Measurements from ENCODE around the gene KDM6B. TPM values are rescaled to one million over a fixed set of nuclear protein-coding genes. Genes with fewer than 3 reads are reported as not detected.

KDM6B gene
- total RNA-seq, 4 donors from 2014 or later: 4.8 to 52.8 (median 34.6) TPM

DNA sequence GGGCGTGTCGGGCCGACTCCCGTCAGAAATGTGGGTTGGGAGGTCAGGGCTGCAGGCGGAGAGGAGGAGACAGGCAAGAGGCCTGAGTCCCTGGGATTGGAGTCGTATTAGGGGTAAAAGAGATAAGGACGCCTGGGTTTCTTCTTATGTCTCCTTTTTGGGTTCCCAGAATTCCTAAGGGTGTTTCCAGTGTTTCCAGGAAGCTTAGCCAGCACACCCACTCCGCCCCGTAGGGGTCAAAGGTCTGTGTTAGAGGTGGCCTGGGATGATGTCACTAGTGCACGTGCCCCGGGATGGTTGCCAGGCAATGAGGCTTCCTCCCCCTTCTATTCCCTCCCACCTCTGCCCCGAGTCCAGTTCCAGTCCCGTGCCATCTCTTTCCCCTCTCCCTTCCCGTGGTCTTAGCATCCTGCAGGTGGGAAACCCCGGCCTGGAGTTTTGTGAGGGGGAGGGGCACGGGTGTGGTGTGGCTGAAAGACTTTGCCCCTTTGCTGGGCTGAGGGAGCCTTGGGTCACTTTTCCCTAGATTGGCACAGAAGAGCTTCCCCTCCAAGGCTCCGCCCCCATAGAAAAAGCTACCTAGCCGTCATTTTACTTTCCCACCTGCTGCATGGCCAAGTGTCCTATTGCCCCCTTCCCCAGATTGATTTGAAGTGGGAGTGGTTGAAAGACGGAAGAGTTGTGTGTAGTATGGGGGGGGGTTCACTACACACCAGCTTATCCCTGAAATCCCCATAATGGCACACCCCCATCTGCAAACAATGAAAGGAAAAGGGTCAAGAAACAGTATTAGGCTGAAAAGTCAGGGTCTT is 2.8 kb downstream of the KDM6B start:
- peak; percentile 98 for DNase-seq (ENCODE audit: low spot score)
- TF ChIP-seq, protein P1, sequence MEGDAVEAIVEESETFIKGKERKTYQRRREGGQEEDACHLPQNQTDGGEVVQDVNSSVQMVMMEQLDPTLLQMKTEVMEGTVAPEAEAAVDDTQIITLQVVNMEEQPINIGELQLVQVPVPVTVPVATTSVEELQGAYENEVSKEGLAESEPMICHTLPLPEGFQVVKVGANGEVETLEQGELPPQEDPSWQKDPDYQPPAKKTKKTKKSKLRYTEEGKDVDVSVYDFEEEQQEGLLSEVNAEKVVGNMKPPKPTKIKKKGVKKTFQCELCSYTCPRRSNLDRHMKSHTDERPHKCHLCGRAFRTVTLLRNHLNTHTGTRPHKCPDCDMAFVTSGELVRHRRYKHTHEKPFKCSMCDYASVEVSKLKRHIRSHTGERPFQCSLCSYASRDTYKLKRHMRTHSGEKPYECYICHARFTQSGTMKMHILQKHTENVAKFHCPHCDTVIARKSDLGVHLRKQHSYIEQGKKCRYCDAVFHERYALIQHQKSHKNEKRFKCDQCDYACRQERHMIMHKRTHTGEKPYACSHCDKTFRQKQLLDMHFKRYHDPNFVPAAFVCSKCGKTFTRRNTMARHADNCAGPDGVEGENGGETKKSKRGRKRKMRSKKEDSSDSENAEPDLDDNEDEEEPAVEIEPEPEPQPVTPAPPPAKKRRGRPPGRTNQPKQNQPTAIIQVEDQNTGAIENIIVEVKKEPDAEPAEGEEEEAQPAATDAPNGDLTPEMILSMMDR (IDR thresholded peaks at IDR 0.05): no peak
- ATAC-seq (ENCODE audit: low FRiP score): peak; percentile 35

DNA sequence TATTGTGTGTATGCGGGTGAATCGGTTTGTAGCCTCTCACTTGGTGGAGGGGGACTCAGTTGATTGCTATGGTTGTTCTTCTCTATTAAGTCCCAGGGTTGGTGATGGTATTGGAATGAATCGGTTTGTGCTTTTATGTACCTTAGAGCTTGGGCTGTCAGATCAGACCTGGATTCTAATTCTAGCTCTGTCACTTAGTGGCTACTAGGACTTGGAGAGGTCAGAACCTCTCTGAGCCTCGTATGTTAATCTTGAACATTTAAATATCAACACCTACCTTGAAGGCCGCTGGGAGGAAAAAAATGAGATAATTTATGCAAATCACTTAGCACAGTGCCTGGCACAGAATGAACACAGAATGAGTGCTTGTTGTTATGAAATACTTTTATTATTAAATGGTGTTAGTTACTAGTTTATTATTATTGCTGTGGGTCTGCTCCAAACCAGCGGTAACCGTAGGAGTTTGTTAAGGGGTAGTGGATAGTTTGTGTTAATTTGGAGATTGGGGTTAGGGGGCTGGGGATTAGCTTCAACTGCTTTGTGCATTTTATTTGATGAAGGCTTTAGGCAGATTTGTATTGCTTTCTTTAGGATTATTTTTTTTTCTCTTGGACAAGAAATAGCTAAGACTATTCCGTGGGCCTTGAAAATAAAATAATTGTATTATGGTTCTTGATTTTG is 3.5 kb downstream of the KDM6B start:
- DNase-seq (ENCODE audit: low spot score) (no peak), ATAC-seq (ENCODE audit: low FRiP score) (no peak)
- TF ChIP-seq, protein P1 (IDR thresholded peaks at IDR 0.05): no peak

DNA sequence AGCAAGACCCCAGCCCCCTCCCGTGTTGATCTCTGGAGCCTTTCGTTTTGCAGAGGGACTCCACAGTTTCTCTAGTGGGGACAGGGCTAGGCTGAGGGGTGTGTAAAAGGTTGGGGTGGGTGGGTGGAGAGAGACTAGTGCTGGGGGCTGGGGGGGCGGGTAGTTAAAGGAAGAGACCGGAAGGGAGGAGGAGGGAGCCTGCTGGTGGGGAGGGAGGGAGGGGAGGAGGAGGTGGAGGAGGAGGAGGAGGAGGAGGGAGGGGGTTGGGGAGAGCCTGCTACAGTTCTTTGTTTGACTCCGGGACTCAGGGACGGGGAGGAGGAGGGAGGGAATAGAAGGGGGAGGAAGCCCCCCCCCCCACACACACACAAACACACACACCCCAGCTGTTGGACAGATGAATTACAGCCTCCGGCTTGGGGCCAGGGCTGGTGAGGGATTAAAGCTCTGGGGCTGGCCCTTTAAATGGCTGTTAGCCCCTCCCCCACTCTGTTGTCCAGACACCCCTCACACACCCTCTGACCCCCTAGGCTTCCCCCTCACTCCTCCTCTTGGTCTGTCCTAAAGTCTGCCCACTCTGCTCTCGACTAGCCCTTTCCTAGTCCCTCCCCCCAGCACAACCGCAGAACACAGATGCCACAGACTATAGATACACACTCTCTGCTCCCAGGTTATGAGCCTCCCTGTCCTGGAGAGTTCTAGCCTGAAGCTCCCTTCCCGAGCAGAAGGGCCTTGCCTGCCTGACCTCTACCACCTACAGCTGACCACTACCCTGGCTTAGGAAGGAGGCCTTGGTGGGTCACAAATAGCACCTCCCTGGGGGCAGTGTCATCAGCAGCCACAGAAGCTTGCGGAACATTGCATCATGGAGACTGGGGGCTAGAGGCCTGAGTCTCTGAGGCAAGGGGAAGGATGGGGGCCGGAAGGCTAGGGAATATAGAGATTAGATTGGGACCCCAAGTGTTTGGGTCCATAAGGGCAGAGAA is 4.4 kb downstream of the KDM6B start:
- TF ChIP-seq, protein P1 (IDR thresholded peaks at IDR 0.05): no peak
- DNase-seq (ENCODE audit: low spot score): no peak
- ATAC-seq (ENCODE audit: low FRiP score): no peak

DNA sequence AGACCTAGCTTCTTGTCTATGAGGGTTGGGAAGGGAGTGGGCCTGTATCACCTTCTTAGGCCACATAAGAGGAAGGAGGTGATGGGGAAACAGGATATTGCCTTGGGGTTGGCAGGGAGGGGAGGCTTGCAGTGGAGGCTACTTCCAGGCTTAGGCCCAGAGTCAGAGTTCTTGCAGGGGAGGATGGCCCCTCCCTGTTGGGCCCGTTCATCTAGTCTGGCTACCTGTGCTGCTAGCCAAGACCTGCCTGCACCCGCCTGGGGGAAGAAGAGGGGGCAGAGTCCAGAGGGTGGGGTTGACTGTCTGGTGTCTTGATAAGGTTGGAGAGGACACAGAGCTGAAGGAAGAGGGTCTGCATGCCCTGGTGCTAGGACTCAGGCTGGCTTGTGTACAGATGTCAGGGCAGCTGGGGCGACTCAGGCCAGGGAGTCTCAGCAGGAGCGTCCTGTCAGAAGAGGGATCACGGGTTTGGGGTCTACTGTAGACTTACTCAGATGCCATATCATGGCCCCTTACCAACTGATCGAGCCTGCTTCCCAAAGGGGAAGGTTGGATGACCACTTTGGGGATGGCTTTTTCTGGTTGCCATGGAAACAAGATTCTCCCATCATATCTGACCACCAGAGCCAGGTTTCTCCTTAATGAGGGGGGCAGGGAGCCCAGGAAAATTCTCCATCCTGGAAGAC is 5.3 kb downstream of the KDM6B start:
- TF ChIP-seq, protein P1 (IDR thresholded peaks at IDR 0.05): no peak
- ATAC-seq (ENCODE audit: low FRiP score) (no peak), DNase-seq (ENCODE audit: low spot score) (no peak)

DNA sequence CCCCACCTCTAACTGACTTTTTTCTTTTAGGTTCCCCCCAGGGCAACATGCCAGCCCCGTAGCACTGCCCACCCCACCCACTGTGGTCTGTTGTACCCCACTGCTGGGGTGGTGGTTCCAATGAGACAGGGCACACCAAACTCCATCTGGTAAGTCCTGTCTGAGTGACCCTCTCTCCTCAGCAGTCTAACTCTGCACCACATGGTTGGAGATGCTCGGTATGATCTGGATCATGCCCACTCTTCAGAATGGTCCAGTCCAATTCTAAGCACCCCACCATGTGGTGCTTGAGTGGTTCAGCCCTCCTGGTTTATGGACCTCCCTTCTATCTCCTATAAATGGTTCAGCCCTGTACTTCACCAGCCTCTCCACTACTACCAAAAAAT is 5.9 kb downstream of the KDM6B start:
- DNase-seq (ENCODE audit: low spot score) (no peak), ATAC-seq (ENCODE audit: low FRiP score) (no peak)
- TF ChIP-seq, protein P1 (IDR thresholded peaks at IDR 0.05): no peak

DNA sequence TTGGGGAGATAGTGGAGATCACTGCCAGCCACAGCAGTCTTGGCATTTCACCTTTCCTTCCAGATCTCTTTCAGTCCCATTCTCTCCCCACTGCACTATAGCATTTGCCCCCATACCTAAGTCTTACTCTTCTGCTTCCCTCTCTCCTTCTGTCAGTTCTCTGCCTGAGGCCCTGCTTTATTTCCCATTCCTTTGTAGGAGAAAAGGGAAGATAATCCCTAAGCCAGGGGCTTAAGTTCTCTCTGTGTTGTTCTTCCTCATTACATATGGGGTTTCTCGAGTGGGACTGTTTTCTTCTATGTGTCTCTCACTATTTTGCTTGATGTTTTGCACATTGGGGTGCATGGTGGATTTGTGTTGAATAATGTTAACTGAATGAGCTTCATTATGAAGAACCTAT is 6.4 kb downstream of the KDM6B start:
- no peak for DNase-seq (ENCODE audit: low spot score)
- TF ChIP-seq, protein P1 (IDR thresholded peaks at IDR 0.05): no peak
- ATAC-seq (ENCODE audit: low FRiP score): no peak

Measured in omental fat pad (tissue), 4 donors.